IMR-90 (cell line): Measurements from ENCODE around the gene SUV39H2. TPM values are rescaled to one million over a fixed set of nuclear protein-coding genes. Genes with fewer than 3 reads are reported as not detected.

Experiments used
- ATAC-seq: fragments of 200-7000 bp; cut with Tn5 transposase; 2 replicates; pipeline ENCODE4 v1.9.1; 2020; ENCODE audit warnings: low read depth, mild to moderate bottlenecking, moderate library complexity
- BruUV-seq: library from RNA; stranded (reverse); fragments of 400-500 nt; replicated peaks from 2 replicates; lab custom pipeline; 2021; lab: Mats Ljungman, UMichigan
- CTCF ChIA-PET: fragments of 300-600 bp; formaldehyde crosslinking; extraction: SDS; loops from one replicate; lab custom pipeline; 2021; ENCODE audit warnings: antibody characterized with exemption; lab: Yijun Ruan, JAX
- POLR2A ChIA-PET: fragments of 300-600 bp; sonication (Branson Sonifier 250); formaldehyde crosslinking; loops from one replicate; lab custom pipeline; 2022; ENCODE audit warnings: antibody characterized with exemption; ENCODE audit not compliant: unreplicated experiment; lab: Charles Lee
- DNase-seq: peaks from one replicate; pipeline ENCODE4 v3.0.0; 2013
- H2AFZ ChIP-seq: replicated peaks from 2 replicates; pipeline ENCODE3; 2013; ENCODE audit warnings: low read length, mild to moderate bottlenecking; ENCODE audit not compliant: poor library complexity
- H2AK5ac ChIP-seq: 2 replicates; pipeline ENCODE4 v1.6.1; 2013; ENCODE audit warnings: low read depth, low read length, inconsistent platforms
- H2AK9ac ChIP-seq: replicated peaks from 2 replicates; pipeline ENCODE3; 2013; ENCODE audit warnings: mild to moderate bottlenecking, low read depth, low read length, moderate library complexity; ENCODE audit not compliant: poor library complexity
- H2BK120ac ChIP-seq: 2 replicates; pipeline ENCODE4 v1.6.1; 2013; ENCODE audit warnings: low read depth, low read length, inconsistent platforms
- H2BK15ac ChIP-seq: 3 replicates; pipeline ENCODE4 v1.6.1; 2013; ENCODE audit warnings: low read depth, low read length, inconsistent platforms
- H2BK20ac ChIP-seq: 2 replicates; pipeline ENCODE4 v1.6.1; 2013; ENCODE audit warnings: low read depth, mild to moderate bottlenecking, inconsistent platforms, low read length, moderate library complexity
- H2BK5ac ChIP-seq: 2 replicates; pipeline ENCODE4 v1.6.1; 2013; ENCODE audit warnings: mild to moderate bottlenecking, low read depth, low read length, inconsistent platforms; ENCODE audit not compliant: poor library complexity, severe bottlenecking
- H3K14ac ChIP-seq: replicated peaks from 2 replicates; pipeline ENCODE4 v1.6.1; 2013; ENCODE audit warnings: low read depth, low read length, inconsistent platforms
- H3K18ac ChIP-seq: 2 replicates; pipeline ENCODE4 v1.6.1; 2013; ENCODE audit warnings: low read depth, low read length, control low read depth
- H3K23ac ChIP-seq: 2 replicates; pipeline ENCODE4 v1.6.1; 2013; ENCODE audit warnings: low read depth, low read length, inconsistent platforms
- H3K27ac ChIP-seq: 2 replicates; pipeline ENCODE4 v1.5.1; 2013; ENCODE audit warnings: mild to moderate bottlenecking, control low read depth, low read length; ENCODE audit not compliant: insufficient read depth
- H3K27me3 ChIP-seq: 2 replicates; pipeline ENCODE4 v1.6.1; 2013; ENCODE audit warnings: low read length; ENCODE audit not compliant: control insufficient read depth, insufficient read depth
- H3K36me3 ChIP-seq: 2 replicates; pipeline ENCODE4 v1.6.1; 2013; ENCODE audit warnings: low read length, mixed read lengths; ENCODE audit not compliant: control insufficient read depth, insufficient read depth
- H3K4ac ChIP-seq: 2 replicates; pipeline ENCODE4 v1.6.1; 2013; ENCODE audit warnings: low read depth, low read length, inconsistent platforms
- H3K4me1 ChIP-seq: 2 replicates; pipeline ENCODE4 v1.6.1; 2013; ENCODE audit warnings: low read length, mixed read lengths; ENCODE audit not compliant: control insufficient read depth, insufficient read depth
- H3K4me2 ChIP-seq: 2 replicates; pipeline ENCODE4 v1.6.1; 2013; ENCODE audit warnings: low read depth, mild to moderate bottlenecking, control low read depth, low read length, moderate library complexity
- H3K4me3 ChIP-seq: 2 replicates; pipeline ENCODE4 v1.5.1; 2013; ENCODE audit warnings: low read depth, mild to moderate bottlenecking, control low read depth, low read length, moderate library complexity; ENCODE audit not compliant: insufficient read depth
- H3K56ac ChIP-seq: 2 replicates; pipeline ENCODE4 v1.6.1; 2013; ENCODE audit warnings: low read length, inconsistent platforms; ENCODE audit not compliant: insufficient read depth; ENCODE audit errors: extremely low read depth
- H3K79me1 ChIP-seq, 2 experiments: 2 replicates each; pipeline ENCODE4 v1.6.1; 2013; ENCODE audit warnings: low read length in 2 of 2, inconsistent platforms in 1 of 2, low read depth in 1 of 2
- H3K9ac ChIP-seq: 2 replicates; pipeline ENCODE4 v1.6.1; 2013; ENCODE audit warnings: low read depth, low read length, control low read depth
- H3K9me1 ChIP-seq: 2 replicates; pipeline ENCODE4 v1.6.1; 2013; ENCODE audit warnings: low read length, inconsistent platforms; ENCODE audit not compliant: insufficient read depth
- H3K9me3 ChIP-seq: 2 replicates; pipeline ENCODE4 v1.6.1; 2013; ENCODE audit warnings: low read length; ENCODE audit not compliant: control insufficient read depth, insufficient read depth
- H4K20me1 ChIP-seq: 2 replicates; pipeline ENCODE4 v1.6.1; 2013; ENCODE audit warnings: low read length, inconsistent platforms; ENCODE audit not compliant: insufficient read depth
- H4K5ac ChIP-seq: 2 replicates; pipeline ENCODE4 v1.6.1; 2013; ENCODE audit warnings: mild to moderate bottlenecking, low read depth, low read length, control low read depth
- H4K8ac ChIP-seq, 2 experiments: 2 replicates each; pipeline ENCODE4 v1.6.1; 2013; ENCODE audit warnings: low read depth in 2 of 2, low read length in 2 of 2, control low read depth in 1 of 2, inconsistent platforms in 1 of 2
- H4K91ac ChIP-seq: 2 replicates; pipeline ENCODE4 v1.6.1; 2013; ENCODE audit warnings: low read depth, low read length, inconsistent platforms; ENCODE audit not compliant: insufficient read depth
- BHLHE40 ChIP-seq: fragments of 150-350 bp; IDR thresholded peaks from 2 replicates; pipeline ENCODE4 v1.6.1; 2016; ENCODE audit warnings: mild to moderate bottlenecking, low read depth, low read length
- CEBPB ChIP-seq: IDR thresholded peaks from 2 replicates; pipeline ENCODE4 v1.6.1; 2012; ENCODE audit warnings: low read depth, low read length, improper control_type of control experiment
- FOS ChIP-seq: fragments of 150-350 bp; IDR thresholded peaks from 2 replicates; pipeline ENCODE4 v1.6.1; 2016; ENCODE audit warnings: low read depth, low read length
- MAZ ChIP-seq: IDR thresholded peaks from 2 replicates; pipeline ENCODE4 v1.6.1; 2012; ENCODE audit warnings: low read depth, mild to moderate bottlenecking, low read length, improper control_type of control experiment, moderate library complexity, borderline replicate concordance
- MXI1 ChIP-seq: IDR thresholded peaks from 2 replicates; pipeline ENCODE4 v1.6.1; 2012; ENCODE audit warnings: low read depth, mild to moderate bottlenecking, low read length, moderate library complexity, borderline replicate concordance
- NFE2L2 ChIP-seq: fragments of 150-350 bp; IDR thresholded peaks from 2 replicates; pipeline ENCODE4 v1.6.1; 2016; ENCODE audit warnings: low read depth, mild to moderate bottlenecking, low read length
- POLR2A ChIP-seq: IDR thresholded peaks from 2 replicates; pipeline ENCODE4 v1.6.1; 2012; ENCODE audit warnings: mild to moderate bottlenecking, low read depth, low read length
- RCOR1 ChIP-seq: IDR thresholded peaks from 2 replicates; pipeline ENCODE4 v1.6.1; 2012; ENCODE audit warnings: mild to moderate bottlenecking, low read length, improper control_type of control experiment; ENCODE audit not compliant: insufficient replicate concordance
- RFX5 ChIP-seq: IDR thresholded peaks from 2 replicates; pipeline ENCODE4 v1.8.0; 2012; ENCODE audit warnings: low read depth, mild to moderate bottlenecking, low read length, moderate library complexity
- SMC3 ChIP-seq: fragments of 150-350 bp; IDR thresholded peaks from 2 replicates; pipeline ENCODE4 v1.6.1; 2016; ENCODE audit warnings: low read depth, mild to moderate bottlenecking, antibody characterized with exemption, low read length, moderate library complexity
- WGBS, 2 experiments: methylation state at CpG; one replicate each; pipeline versions ENCODE4 v1.1.5 to v1.1.7; 2013; ENCODE audit warnings: missing lambda C conversion rate in 2 of 2; ENCODE audit not compliant: insufficient read length in 1 of 2; ENCODE audit errors: extremely low coverage in 2 of 2; 5-methylcytosine and 5-hydroxymethylcytosine counted together
- dilution Hi-C: fragments of 300-500 bp; cut with HindIII; formaldehyde crosslinking; loops from one replicate; pipeline ENCODE4 v1.14.3; 2018; ENCODE audit warnings: low sequenced_read_pairs; ENCODE audit not compliant: unreplicated experiment
- in situ Hi-C: fragments of 300-500 bp; cut with MboI; formaldehyde crosslinking; loops from 3 replicates; pipeline ENCODE4 v1.14.3; 2019; ENCODE audit warnings: low sequenced_read_pairs, inconsistent platforms, mixed read lengths
- intact Hi-C: fragments of 100-400 bp; cut with micrococcal nuclease; formaldehyde crosslinking; loops from 2 replicates; pipeline ENCODE4 v1.10.0; 2022
- polyA plus RNA-seq, 3 experiments: library from polyadenylated mRNA; depleted of rRNA; stranded (reverse); fragments of >200 nt; gene quantifications; 2 replicates each; pipeline ENCODE4 v1.2.3, GENCODE V29; 2012; ENCODE audit warnings: low replicate concordance in 1 of 3
- total RNA-seq: library from RNA; depleted of rRNA; stranded (reverse); fragments of >200 nt; gene quantifications from 2 replicates; pipeline ENCODE4 v1.2.3, GENCODE V29; 2012
- TF ChIP-seq, protein P1 (sequence below): fragments of 150-350 bp; IDR thresholded peaks from 2 replicates; pipeline ENCODE4 v1.6.1; 2016; ENCODE audit warnings: low read depth, mild to moderate bottlenecking, low read length, moderate library complexity, borderline replicate concordance
- TF ChIP-seq, protein P2 (sequence below): conservative IDR thresholded peaks from 2 replicates; pipeline ENCODE4 v1.5.1; 2012; ENCODE audit warnings: mild to moderate bottlenecking, low read depth, low read length, improper control_type of control experiment
- TF ChIP-seq, protein P3 (sequence below): fragments of 150-350 bp; IDR thresholded peaks from 2 replicates; pipeline ENCODE4 v1.6.1; 2017; ENCODE audit warnings: mild to moderate bottlenecking, antibody characterized with exemption, low read length, low read depth

The SUV39H2 gene
- total and polyA plus RNA-seq, 2 of the 4 experiments (the other 2 are of a cell fraction): 5.3 to 14.5 TPM

DNA sequence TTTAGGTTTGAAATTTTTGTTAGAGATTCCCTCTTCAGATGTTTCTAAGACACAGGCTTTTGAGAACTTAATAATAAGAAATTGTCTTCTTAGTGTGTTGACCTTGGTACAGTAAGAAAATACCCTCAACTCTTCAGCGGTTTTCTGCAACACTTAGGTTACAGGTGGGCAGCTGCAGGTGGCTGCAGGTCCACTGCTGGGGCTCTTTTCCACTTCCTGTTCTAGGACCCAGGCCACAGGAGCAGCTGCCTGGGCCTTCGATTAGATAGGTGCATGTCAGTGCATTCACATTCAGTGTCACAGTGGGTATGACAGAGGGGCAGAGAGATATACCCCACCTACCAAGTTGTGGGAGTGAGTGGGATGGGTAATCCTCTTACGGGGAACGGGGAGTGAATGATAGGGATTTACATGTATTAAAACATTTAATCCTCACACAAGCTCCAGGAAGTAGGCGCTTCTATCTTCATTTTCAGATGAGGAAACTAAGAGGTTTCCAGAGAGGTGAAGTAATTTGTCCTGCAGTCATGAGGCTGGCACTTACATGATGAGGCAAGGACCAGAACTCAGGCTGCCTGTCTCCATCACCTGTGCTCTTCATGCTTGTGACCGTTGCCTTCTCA lies 20.2 kb upstream of the SUV39H2 start:
- H3K9me1 ChIP-seq: peaks cover 7% of the 10 kb centered on the region
- H2BK5ac ChIP-seq: no peak overlapping the region
- H3K27ac ChIP-seq: no peak overlapping the region
- H3K4me3 ChIP-seq: no peak overlapping the region
- H3K4me2 ChIP-seq: no peak overlapping the region
- no peak overlapping the region for H3K23ac ChIP-seq
- no peaks in the 10 kb centered on the region for H3K27me3 ChIP-seq
- intact Hi-C loops: no loop called here
- H3K9me3 ChIP-seq: no peaks in the 10 kb centered on the region
- H4K8ac ChIP-seq: no peak overlapping the region
- H2BK15ac ChIP-seq: no peak overlapping the region
- H2BK20ac ChIP-seq: no peak overlapping the region
- no peak overlapping the region for H2AFZ ChIP-seq
- H3K9ac ChIP-seq: no peak overlapping the region
- dilution Hi-C loops: no loop called here
- no peak overlapping the region for H3K14ac ChIP-seq
- WGBS, 2 experiments: no CpG with 5 or more reads among the region's 6 CpGs
- ChIA-PET POLR2A (interaction anchor here (0.7 kb wide), 1 partner anchor 471 kb away, joined by 3 read pairs; no protein-coding TSS in a partner anchor), CTCF (no interaction called here)
- H3K56ac ChIP-seq: no peak overlapping the region
- no peak overlapping the region for H2AK9ac ChIP-seq
- H2AK5ac ChIP-seq: no peak overlapping the region
- no peak overlapping the region for H4K91ac ChIP-seq
- H3K18ac ChIP-seq: no peak overlapping the region
- no peak for TF ChIP-seq SMC3
- no peak for TF ChIP-seq RCOR1
- TF ChIP-seq FOS: no peak
- no peak for TF ChIP-seq MAZ
- TF ChIP-seq, protein P1, sequence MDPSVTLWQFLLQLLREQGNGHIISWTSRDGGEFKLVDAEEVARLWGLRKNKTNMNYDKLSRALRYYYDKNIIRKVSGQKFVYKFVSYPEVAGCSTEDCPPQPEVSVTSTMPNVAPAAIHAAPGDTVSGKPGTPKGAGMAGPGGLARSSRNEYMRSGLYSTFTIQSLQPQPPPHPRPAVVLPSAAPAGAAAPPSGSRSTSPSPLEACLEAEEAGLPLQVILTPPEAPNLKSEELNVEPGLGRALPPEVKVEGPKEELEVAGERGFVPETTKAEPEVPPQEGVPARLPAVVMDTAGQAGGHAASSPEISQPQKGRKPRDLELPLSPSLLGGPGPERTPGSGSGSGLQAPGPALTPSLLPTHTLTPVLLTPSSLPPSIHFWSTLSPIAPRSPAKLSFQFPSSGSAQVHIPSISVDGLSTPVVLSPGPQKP: no peak
- TF ChIP-seq BHLHE40: no peak
- no peak for TF ChIP-seq NFE2L2
- no peak for TF ChIP-seq MXI1
- TF ChIP-seq RFX5: no peak
- TF ChIP-seq, protein P2, sequence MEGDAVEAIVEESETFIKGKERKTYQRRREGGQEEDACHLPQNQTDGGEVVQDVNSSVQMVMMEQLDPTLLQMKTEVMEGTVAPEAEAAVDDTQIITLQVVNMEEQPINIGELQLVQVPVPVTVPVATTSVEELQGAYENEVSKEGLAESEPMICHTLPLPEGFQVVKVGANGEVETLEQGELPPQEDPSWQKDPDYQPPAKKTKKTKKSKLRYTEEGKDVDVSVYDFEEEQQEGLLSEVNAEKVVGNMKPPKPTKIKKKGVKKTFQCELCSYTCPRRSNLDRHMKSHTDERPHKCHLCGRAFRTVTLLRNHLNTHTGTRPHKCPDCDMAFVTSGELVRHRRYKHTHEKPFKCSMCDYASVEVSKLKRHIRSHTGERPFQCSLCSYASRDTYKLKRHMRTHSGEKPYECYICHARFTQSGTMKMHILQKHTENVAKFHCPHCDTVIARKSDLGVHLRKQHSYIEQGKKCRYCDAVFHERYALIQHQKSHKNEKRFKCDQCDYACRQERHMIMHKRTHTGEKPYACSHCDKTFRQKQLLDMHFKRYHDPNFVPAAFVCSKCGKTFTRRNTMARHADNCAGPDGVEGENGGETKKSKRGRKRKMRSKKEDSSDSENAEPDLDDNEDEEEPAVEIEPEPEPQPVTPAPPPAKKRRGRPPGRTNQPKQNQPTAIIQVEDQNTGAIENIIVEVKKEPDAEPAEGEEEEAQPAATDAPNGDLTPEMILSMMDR: no peak
- TF ChIP-seq, protein P3, sequence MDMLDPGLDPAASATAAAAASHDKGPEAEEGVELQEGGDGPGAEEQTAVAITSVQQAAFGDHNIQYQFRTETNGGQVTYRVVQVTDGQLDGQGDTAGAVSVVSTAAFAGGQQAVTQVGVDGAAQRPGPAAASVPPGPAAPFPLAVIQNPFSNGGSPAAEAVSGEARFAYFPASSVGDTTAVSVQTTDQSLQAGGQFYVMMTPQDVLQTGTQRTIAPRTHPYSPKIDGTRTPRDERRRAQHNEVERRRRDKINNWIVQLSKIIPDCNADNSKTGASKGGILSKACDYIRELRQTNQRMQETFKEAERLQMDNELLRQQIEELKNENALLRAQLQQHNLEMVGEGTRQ: no peak
- TF ChIP-seq CEBPB: no peak
- TF ChIP-seq POLR2A: no peak
- in situ Hi-C loops: no loop called here
- ATAC-seq: no peak
- H3K79me1 ChIP-seq: no peaks in the 10 kb centered on the region; a peak in 1 of 4 replicates
- peaks cover 3% of the 10 kb centered on the region; the same call in 1 of the 2 replicates for H3K4me1 ChIP-seq
- H3K4ac ChIP-seq: no peak overlapping the region
- H4K5ac ChIP-seq: no peak overlapping the region
- DNase-seq: no peak
- peaks cover 9% of the 10 kb centered on the region for H3K36me3 ChIP-seq
- no TSS peak for BruUV-seq
- H2BK120ac ChIP-seq: no peak overlapping the region
- no peaks in the 10 kb centered on the region for H4K20me1 ChIP-seq
